SK-N-SH treated with all-trans-retinoic acid at 6 μM for 48 hours (cell line): Measurements from ENCODE around the gene KLHDC7B.

Source experiments
- ISL1 ChIP-seq: fragments of 250-450 bp; sonication (Bioruptor Pico); IDR thresholded peaks from 2 replicates; pipeline ENCODE4 v2.1.2; 2022; ENCODE audit warnings: mild to moderate bottlenecking, moderate library complexity
- TCF4 ChIP-seq: fragments of 250-450 bp; sonication (Bioruptor Pico); IDR thresholded peaks from 2 replicates; pipeline ENCODE4 v1.8.0; 2021; ENCODE audit warnings: mild to moderate bottlenecking, moderate library complexity, borderline replicate concordance
- ZNF565 ChIP-seq: fragments of 450-650 bp; formaldehyde crosslinking; conservative IDR thresholded peaks from 2 replicates; pipeline ENCODE4 v1.5.0; 2020; ENCODE audit warnings: low read depth, mild to moderate bottlenecking, moderate library complexity

GRCh38 chr22:50544078-50544745 is 1.5 kb upstream of the KLHDC7B start:
- TF ChIP-seq TCF4 (CRISPR knock-in tag): no peak
- no peak for TF ChIP-seq ZNF565
- TF ChIP-seq ISL1 (CRISPR knock-in tag): no peak
